Endothelial cell of umbilical vein (primary cell): ENCODE results near the gene CCDC85C. TPM values are rescaled to one million over a fixed set of nuclear protein-coding genes. Genes with fewer than 3 reads are reported as not detected.

Source experiments
- BruUV-seq: library from RNA; stranded (reverse); fragments of 400-500 nt; replicated peaks from 2 replicates; lab custom pipeline; 2021; lab: Mats Ljungman, UMichigan
- CTCF ChIA-PET: fragments of 300-600, 350-600 bp; sonication (Branson Sonifier 250); formaldehyde crosslinking; loops from one replicate; lab custom pipeline; 2021; ENCODE audit warnings: antibody characterized with exemption, inconsistent platforms; lab: Charles Lee
- POLR2A ChIA-PET: fragments of 300-600, 350-600 bp; sonication (Branson Sonifier 250); formaldehyde crosslinking; loops from one replicate; lab custom pipeline; 2021; ENCODE audit warnings: antibody characterized with exemption, inconsistent platforms; lab: Charles Lee
- DNase-seq: peaks from one replicate; pipeline ENCODE4 v3.0.0-alpha.2; 2011; ENCODE audit warnings: low read depth, low spot score
- FAIRE-seq: peaks from 2 replicates; lab custom pipeline; 2011; peaks lifted over from hg19 to GRCh38; lab: Jason Lieb, UNC
- H2AFZ ChIP-seq: 2 replicates; pipeline ENCODE4 v1.6.0; 2012; ENCODE audit warnings: low read depth, low read length, control low read depth, inconsistent platforms
- H3K27ac ChIP-seq: 2 replicates; pipeline ENCODE4 v1.5.1; 2011; ENCODE audit warnings: low read depth, mild to moderate bottlenecking, control low read depth, low read length, moderate library complexity; ENCODE audit not compliant: insufficient read depth
- H3K27me3 ChIP-seq, 2 experiments: 2 replicates each; pipeline versions ENCODE4 v1.6.0 to v1.6.1; 2011; ENCODE audit warnings: low read length in 2 of 2, mixed read lengths in 1 of 2; ENCODE audit not compliant: control insufficient read depth in 2 of 2, insufficient read depth in 2 of 2
- H3K36me3 ChIP-seq, 2 experiments: 2 replicates in 1 of 2; 3 replicates in 1 of 2; pipeline ENCODE4 v1.5.1; 2011; ENCODE audit warnings: low read length in 2 of 2, mild to moderate bottlenecking in 1 of 2, moderate library complexity in 1 of 2; ENCODE audit not compliant: control insufficient read depth in 2 of 2, insufficient read depth in 2 of 2; ENCODE audit errors: extremely low read depth in 1 of 2
- H3K4me1 ChIP-seq: 3 replicates; pipeline ENCODE4 v1.5.1; 2011; ENCODE audit warnings: mild to moderate bottlenecking, low read length; ENCODE audit not compliant: control insufficient read depth, insufficient read depth; ENCODE audit errors: extremely low read depth
- H3K4me2 ChIP-seq: 2 replicates; pipeline ENCODE4 v1.6.1; 2011; ENCODE audit warnings: low read length, control low read depth, mixed read lengths; ENCODE audit not compliant: insufficient read depth
- H3K4me3 ChIP-seq, 3 experiments: fragments of 200-600 bp in 1 of 3; sonication (generic), shearing (Covaris generic) in 1 of 3; replicated peaks in 1 of 3; 2 replicates each; pipeline ENCODE4 v1.5.1; 2011 to 2016; ENCODE audit warnings: control low read depth in 3 of 3, low read length in 3 of 3, mild to moderate bottlenecking in 2 of 3, inconsistent platforms in 1 of 3, low read depth in 1 of 3, moderate library complexity in 1 of 3; ENCODE audit not compliant: insufficient read depth in 1 of 3
- H3K79me2 ChIP-seq: 2 replicates; pipeline ENCODE4 v1.6.0; 2012; ENCODE audit warnings: low read length, inconsistent platforms; ENCODE audit not compliant: control insufficient read depth, insufficient read depth
- H3K9ac ChIP-seq: replicated peaks from 2 replicates; pipeline ENCODE3; 2011; ENCODE audit warnings: low read length, control low read depth; ENCODE audit not compliant: insufficient read depth; ENCODE audit errors: extremely low read depth
- H3K9me1 ChIP-seq: replicated peaks from 3 replicates; pipeline ENCODE4 v1.6.0; 2011; ENCODE audit warnings: mild to moderate bottlenecking, low read length; ENCODE audit not compliant: control insufficient read depth, insufficient read depth; ENCODE audit errors: extremely low read depth
- H3K9me3 ChIP-seq: replicated peaks from 2 replicates; pipeline ENCODE4 v1.5.1; 2012; ENCODE audit warnings: low read length, inconsistent platforms; ENCODE audit not compliant: control insufficient read depth, insufficient read depth
- H4K20me1 ChIP-seq: replicated peaks from 2 replicates; pipeline ENCODE3; 2011; ENCODE audit warnings: mild to moderate bottlenecking, low read length; ENCODE audit not compliant: control insufficient read depth, insufficient read depth; ENCODE audit errors: extremely low read depth
- CTCF ChIP-seq, 2 donors: IDR thresholded peaks; 1 replicate in 1 of 2; 2 replicates in 1 of 2; pipeline ENCODE4 v1.5.1; 2011; ENCODE audit warnings: low read length in 2 of 2, mild to moderate bottlenecking in 2 of 2, moderate library complexity in 2 of 2, control low read depth in 1 of 2, inconsistent platforms in 1 of 2, low read depth in 1 of 2; ENCODE audit not compliant: insufficient read depth in 1 of 2; ENCODE audit errors: extremely low read depth in 1 of 2
- EZH2 ChIP-seq: IDR thresholded peaks from 2 replicates; pipeline ENCODE4 v1.6.1; 2012; ENCODE audit warnings: borderline replicate concordance, low read depth, mild to moderate bottlenecking, moderate library complexity, low read length, inconsistent platforms; ENCODE audit not compliant: severe bottlenecking
- FOS ChIP-seq: IDR thresholded peaks from 2 replicates; pipeline ENCODE4 v1.6.1; 2011; ENCODE audit warnings: mild to moderate bottlenecking, low read length, moderate library complexity, borderline replicate concordance; ENCODE audit not compliant: insufficient read depth
- GATA2 ChIP-seq: IDR thresholded peaks from 2 replicates; pipeline ENCODE4 v1.7.0; 2011; ENCODE audit warnings: low read depth, mild to moderate bottlenecking, moderate library complexity, mixed read lengths, low read length; ENCODE audit not compliant: insufficient read length, insufficient read depth
- JUN ChIP-seq: IDR thresholded peaks from 2 replicates; pipeline ENCODE4 v1.6.1; 2011; ENCODE audit warnings: borderline replicate concordance, low read depth; ENCODE audit not compliant: insufficient read length, insufficient read depth
- MAX ChIP-seq: IDR thresholded peaks from 2 replicates; pipeline ENCODE4 v1.6.1; 2011; ENCODE audit not compliant: insufficient read depth, insufficient read length
- MYC ChIP-seq: IDR thresholded peaks from one replicate; pipeline ENCODE4 v1.6.1; 2011; ENCODE audit warnings: mild to moderate bottlenecking, low read depth, low read length
- POLR2A ChIP-seq: IDR thresholded peaks from 2 replicates; pipeline ENCODE4 v1.6.1; 2012; ENCODE audit warnings: low read depth, mild to moderate bottlenecking, control low read depth, low read length
- POLR2AphosphoS5 ChIP-seq: IDR thresholded peaks from 2 replicates; pipeline ENCODE4 v1.6.1; 2012; ENCODE audit warnings: low read depth, mild to moderate bottlenecking, control low read depth, low read length, moderate library complexity; ENCODE audit not compliant: insufficient read depth
- dilution Hi-C: fragments of 300-500 bp; cut with MboI; formaldehyde crosslinking; loops from one replicate; pipeline ENCODE4 v1.15.0; 2019; ENCODE audit warnings: low sequenced_read_pairs; ENCODE audit not compliant: extremely low pct_ligation_motif_present
- intact Hi-C: fragments of 100-400 bp; cut with micrococcal nuclease; formaldehyde crosslinking; loops from one replicate; pipeline ENCODE4 v1.10.0; 2022
- polyA plus RNA-seq, 4 experiments: library from polyadenylated mRNA; depleted of rRNA in 3 of 4; stranded (reverse) in 3 of 4; unstranded in 1 of 4; fragments of >200 nt; gene quantifications; 2 replicates each; pipeline versions ENCODE4 v1.2.1 to v1.2.3, GENCODE V29; 2011 to 2012; ENCODE audit warnings: missing spikeins in 1 of 4
- total RNA-seq: library from RNA; stranded (reverse); gene quantifications from 2 replicates; pipeline ENCODE4 v1.2.3, GENCODE V29; 2021

Gene CCDC85C
- total and polyA plus RNA-seq, 2 donors (not counting 3 experiments of a cell fraction or from before 2014, with no cell fraction given), result 7.5 to 17.8 TPM

- H3K27ac ChIP-seq, result no peak overlapping the region
- no peaks in the 10 kb centered on the region for H3K27me3 ChIP-seq
- dilution Hi-C loops, result no loop called here
- H2AFZ ChIP-seq, result no peak overlapping the region
- BruUV-seq, result no TSS peak
- no peak for FAIRE-seq
- no peaks in the 10 kb centered on the region for H3K9me3 ChIP-seq
- H3K9ac ChIP-seq, result no peak overlapping the region
- no peak for TF ChIP-seq POLR2A
- no peak for TF ChIP-seq POLR2AphosphoS5
- TF ChIP-seq FOS, result no peak
- no peak for TF ChIP-seq MAX
- no peak for TF ChIP-seq EZH2
- no peak for TF ChIP-seq GATA2
- no peak for TF ChIP-seq CTCF (IDR thresholded peaks at IDR 0.05; ENCODE audit: extremely low read depth in 1 of 2, insufficient read depth in 1 of 2, low read depth in 1 of 2, low read length in 2 of 2)
- no peak for TF ChIP-seq MYC
- TF ChIP-seq JUN, result no peak
- CTCF ChIA-PET, result interaction anchor here (1.4 kb wide), 1 partner anchor 24 kb away, joined by 3 read pairs; no protein-coding TSS in a partner anchor
- intact Hi-C loops, result no loop called here
- H4K20me1 ChIP-seq, result no peaks in the 10 kb centered on the region
- DNase-seq, result no peak
- H3K79me2 ChIP-seq, result no peaks in the 10 kb centered on the region
- no peaks in the 10 kb centered on the region for H3K4me1 ChIP-seq
- POLR2A ChIA-PET, result no interaction called here
- H3K4me3 ChIP-seq, result no peak overlapping the region
- H3K36me3 ChIP-seq, result no peaks in the 10 kb centered on the region
- H3K4me2 ChIP-seq, result no peak overlapping the region
- no peaks in the 10 kb centered on the region for H3K9me1 ChIP-seq
Measured at GRCh38 chr14:99572173-99572999, 31.6 kb downstream of the CCDC85C start.
